Measurements from ENCODE around the gene NRDC.
"Not testable (repeated sequence)": the region's sequence is repeated elsewhere in the genome, so short reads cannot be mapped to it uniquely, and the experiment has no call there.

NRDC gene

GRCh38 chr1:51837243-51837642 is 41.3 kb downstream of the NRDC start:
- Histone ChIP-seq H3K4me1 (ENCODE audit: control insufficient read depth, insufficient read depth, low read length) (no peaks in the 10 kb centered on the region), H3K36me3 (ENCODE audit: insufficient read depth, low read length) (peaks cover 52% of the 10 kb centered on the region), H3K4me3 (ENCODE audit: low read length) (no peak overlapping the region), H3K27me3 (ENCODE audit: control insufficient read depth, insufficient read depth, low read length) (no peaks in the 10 kb centered on the region), H3K9ac (ENCODE audit: low read depth, low read length) (no peak overlapping the region), H3K4me2 (ENCODE audit: low read length) (no peak overlapping the region), H3K9me3 (replicated peaks; ENCODE audit: low read length) (no peaks in the 10 kb centered on the region)

- Histone ChIP-seq H3K9ac (ENCODE audit: low read depth, low read length) (no peak overlapping the region), H3K9me3 (replicated peaks; ENCODE audit: low read length) (no peaks in the 10 kb centered on the region), H3K36me3 (ENCODE audit: insufficient read depth, low read length) (peaks cover 57% of the 10 kb centered on the region), H3K27me3 (ENCODE audit: control insufficient read depth, insufficient read depth, low read length) (no peaks in the 10 kb centered on the region), H3K4me2 (ENCODE audit: low read length) (no peak overlapping the region), H3K4me3 (ENCODE audit: low read length) (no peak overlapping the region), H3K4me1 (ENCODE audit: control insufficient read depth, insufficient read depth, low read length) (no peaks in the 10 kb centered on the region)
Observed at GRCh38 chr1:51833700-51834099, 44.8 kb downstream of the NRDC start.

- Histone ChIP-seq H3K4me1 (ENCODE audit: control insufficient read depth, insufficient read depth, low read length) (no peaks in the 10 kb centered on the region), H3K27me3 (ENCODE audit: control insufficient read depth, insufficient read depth, low read length) (no peaks in the 10 kb centered on the region), H3K36me3 (ENCODE audit: insufficient read depth, low read length) (peaks cover 51% of the 10 kb centered on the region), H3K4me2 (ENCODE audit: low read length) (no peak overlapping the region), H3K4me3 (ENCODE audit: low read length) (no peak overlapping the region), H3K9me3 (replicated peaks; ENCODE audit: low read length) (no peaks in the 10 kb centered on the region), H3K9ac (ENCODE audit: low read depth, low read length) (no peak overlapping the region)
Observed at GRCh38 chr1:51829058-51829457, 49.5 kb downstream of the NRDC start.

- Histone ChIP-seq H3K9me3 (replicated peaks; ENCODE audit: low read length) (no peaks in the 10 kb centered on the region), H3K9ac (ENCODE audit: low read depth, low read length) (no peak overlapping the region), H3K27me3 (ENCODE audit: control insufficient read depth, insufficient read depth, low read length) (no peaks in the 10 kb centered on the region), H3K36me3 (ENCODE audit: insufficient read depth, low read length) (peaks cover 54% of the 10 kb centered on the region), H3K4me2 (ENCODE audit: low read length) (no peak overlapping the region), H3K4me1 (ENCODE audit: control insufficient read depth, insufficient read depth, low read length) (no peaks in the 10 kb centered on the region), H3K4me3 (ENCODE audit: low read length) (no peak overlapping the region)
Observed at GRCh38 chr1:51819810-51820209, 58.7 kb downstream of the NRDC start.

GRCh38 chr1:51819021-51819420 is 59.5 kb downstream of the NRDC start:
- H3K36me3 ChIP-seq (ENCODE audit: insufficient read depth, low read length), result peaks cover 57% of the 10 kb centered on the region
- H3K4me3 ChIP-seq (ENCODE audit: low read length); H3K4me1 ChIP-seq (ENCODE audit: control insufficient read depth, insufficient read depth, low read length); H3K4me2 ChIP-seq (ENCODE audit: low read length); H3K9ac ChIP-seq (ENCODE audit: low read depth, low read length); H3K9me3 ChIP-seq (replicated peaks; ENCODE audit: low read length); H3K27me3 ChIP-seq (ENCODE audit: control insufficient read depth, insufficient read depth, low read length): not testable (repeated sequence)

- no peaks in the 10 kb centered on the region for H3K9me3 ChIP-seq (replicated peaks; ENCODE audit: low read length)
- no peak overlapping the region for H3K4me2 ChIP-seq (ENCODE audit: low read length)
- no peaks in the 10 kb centered on the region for H3K4me1 ChIP-seq (ENCODE audit: control insufficient read depth, insufficient read depth, low read length)
- no peaks in the 10 kb centered on the region for H3K27me3 ChIP-seq (ENCODE audit: control insufficient read depth, insufficient read depth, low read length)
- no peak overlapping the region for H3K9ac ChIP-seq (ENCODE audit: low read depth, low read length)
- H3K36me3 ChIP-seq (ENCODE audit: insufficient read depth, low read length), result peaks cover 62% of the 10 kb centered on the region
- H3K4me3 ChIP-seq (ENCODE audit: low read length), result no peak overlapping the region
Observed at GRCh38 chr1:51818487-51818886, 60.0 kb downstream of the NRDC start.

- Histone ChIP-seq H3K27me3 (ENCODE audit: control insufficient read depth, insufficient read depth, low read length) (no peaks in the 10 kb centered on the region), H3K9me3 (replicated peaks; ENCODE audit: low read length) (no peaks in the 10 kb centered on the region), H3K36me3 (ENCODE audit: insufficient read depth, low read length) (peaks cover 65% of the 10 kb centered on the region), H3K4me2 (ENCODE audit: low read length) (no peak overlapping the region), H3K9ac (ENCODE audit: low read depth, low read length) (no peak overlapping the region), H3K4me1 (ENCODE audit: control insufficient read depth, insufficient read depth, low read length) (no peaks in the 10 kb centered on the region), H3K4me3 (ENCODE audit: low read length) (no peak overlapping the region)
Observed at GRCh38 chr1:51814513-51814912, 64.0 kb downstream of the NRDC start.

GRCh38 chr1:51799372-51799771 is 79.2 kb downstream of the NRDC start:
- Histone ChIP-seq H3K4me3 (ENCODE audit: low read length) (no peak overlapping the region), H3K9ac (ENCODE audit: low read depth, low read length) (no peak overlapping the region), H3K36me3 (ENCODE audit: insufficient read depth, low read length) (peaks cover 72% of the 10 kb centered on the region), H3K27me3 (ENCODE audit: control insufficient read depth, insufficient read depth, low read length) (no peaks in the 10 kb centered on the region), H3K9me3 (replicated peaks; ENCODE audit: low read length) (no peaks in the 10 kb centered on the region), H3K4me2 (ENCODE audit: low read length) (no peak overlapping the region), H3K4me1 (ENCODE audit: control insufficient read depth, insufficient read depth, low read length) (no peaks in the 10 kb centered on the region)

- Histone ChIP-seq H3K4me2 (ENCODE audit: low read length) (no peak overlapping the region), H3K36me3 (ENCODE audit: insufficient read depth, low read length) (peaks cover 72% of the 10 kb centered on the region), H3K27me3 (ENCODE audit: control insufficient read depth, insufficient read depth, low read length) (no peaks in the 10 kb centered on the region), H3K9me3 (replicated peaks; ENCODE audit: low read length) (no peaks in the 10 kb centered on the region), H3K4me1 (ENCODE audit: control insufficient read depth, insufficient read depth, low read length) (peaks cover 6% of the 10 kb centered on the region), H3K4me3 (ENCODE audit: low read length) (no peak overlapping the region), H3K9ac (ENCODE audit: low read depth, low read length) (no peak overlapping the region)
Observed at GRCh38 chr1:51794868-51795267, 83.7 kb downstream of the NRDC start.

GRCh38 chr1:51794260-51794659 is 84.3 kb downstream of the NRDC start:
- no peak overlapping the region for H3K4me3 ChIP-seq (ENCODE audit: low read length)
- H3K4me1 ChIP-seq (ENCODE audit: control insufficient read depth, insufficient read depth, low read length), result peaks cover 6% of the 10 kb centered on the region
- peaks cover 73% of the 10 kb centered on the region for H3K36me3 ChIP-seq (ENCODE audit: insufficient read depth, low read length)
- no peaks in the 10 kb centered on the region for H3K9me3 ChIP-seq (replicated peaks; ENCODE audit: low read length)
- H3K27me3 ChIP-seq (ENCODE audit: control insufficient read depth, insufficient read depth, low read length), result no peaks in the 10 kb centered on the region
- H3K9ac ChIP-seq (ENCODE audit: low read depth, low read length), result no peak overlapping the region
- H3K4me2 ChIP-seq (ENCODE audit: low read length), result no peak overlapping the region

GRCh38 chr1:51792864-51793263 is 85.7 kb downstream of the NRDC start:
- Histone ChIP-seq H3K4me1 (ENCODE audit: control insufficient read depth, insufficient read depth, low read length) (peaks cover 6% of the 10 kb centered on the region), H3K36me3 (ENCODE audit: insufficient read depth, low read length) (peaks cover 78% of the 10 kb centered on the region), H3K27me3 (ENCODE audit: control insufficient read depth, insufficient read depth, low read length) (no peaks in the 10 kb centered on the region), H3K9me3 (replicated peaks; ENCODE audit: low read length) (no peaks in the 10 kb centered on the region), H3K4me3 (ENCODE audit: low read length) (no peak overlapping the region), H3K4me2 (ENCODE audit: low read length) (no peak overlapping the region), H3K9ac (ENCODE audit: low read depth, low read length) (no peak overlapping the region)

GRCh38 chr1:51791888-51792287 is 86.6 kb downstream of the NRDC start:
- H3K9me3 ChIP-seq (replicated peaks; ENCODE audit: low read length), result no peaks in the 10 kb centered on the region
- H3K27me3 ChIP-seq (ENCODE audit: control insufficient read depth, insufficient read depth, low read length), result no peaks in the 10 kb centered on the region
- peaks cover 6% of the 10 kb centered on the region for H3K4me1 ChIP-seq (ENCODE audit: control insufficient read depth, insufficient read depth, low read length)
- H3K4me3 ChIP-seq (ENCODE audit: low read length), result no peak overlapping the region
- H3K4me2 ChIP-seq (ENCODE audit: low read length), result no peak overlapping the region
- H3K9ac ChIP-seq (ENCODE audit: low read depth, low read length), result no peak overlapping the region
- H3K36me3 ChIP-seq (ENCODE audit: insufficient read depth, low read length), result peaks cover 82% of the 10 kb centered on the region
